H1 (cell line): ENCODE data around the gene PITPNC1.
"Not testable (repeated sequence)": the region's sequence is repeated elsewhere in the genome, so short reads cannot be mapped to it uniquely, and the experiment has no call there.

Source experiments
- CHD2 ChIP-seq: IDR thresholded peaks from 2 replicates; pipeline ENCODE4 v1.6.1; 2012; ENCODE audit warnings: low read length, improper control_type of control experiment
- CTCF ChIP-seq, 3 experiments: IDR thresholded peaks; 1 replicate in 2 of 3; 2 replicates in 1 of 3; pipeline versions ENCODE4 v1.5.1 to v1.6.1; 2011; ENCODE audit warnings: low read length in 3 of 3, mild to moderate bottlenecking in 3 of 3, inconsistent platforms in 2 of 3, low read depth in 1 of 3, moderate library complexity in 1 of 3; ENCODE audit not compliant: insufficient read depth in 1 of 3; ENCODE audit errors: control extremely low read depth in 1 of 3
- E2F6 ChIP-seq: IDR thresholded peaks from 2 replicates; pipeline ENCODE4 v1.6.1; 2012; ENCODE audit warnings: inconsistent platforms
- EZH2 ChIP-seq: fragments of 200-600 bp; sonication (generic); IDR thresholded peaks from 2 replicates; pipeline ENCODE4 v1.7.1; 2012; ENCODE audit warnings: low read depth, mild to moderate bottlenecking, moderate library complexity, low read length, inconsistent platforms; ENCODE audit not compliant: severe bottlenecking
- GABPA ChIP-seq: IDR thresholded peaks from 2 replicates; pipeline ENCODE4 v1.6.1; 2011; ENCODE audit warnings: mild to moderate bottlenecking, low read length, moderate library complexity, borderline replicate concordance; ENCODE audit not compliant: insufficient read depth
- POLR2A ChIP-seq, 2 experiments: IDR thresholded peaks; 1 replicate in 1 of 2; 2 replicates in 1 of 2; pipeline ENCODE4 v1.6.1; 2011; ENCODE audit warnings: low read depth in 2 of 2, low read length in 2 of 2, mild to moderate bottlenecking in 2 of 2; ENCODE audit errors: control extremely low read depth in 1 of 2
- POLR2AphosphoS5 ChIP-seq: IDR thresholded peaks from 2 replicates; pipeline ENCODE4 v1.6.1; 2011; ENCODE audit warnings: low read depth, low read length
- RXRA ChIP-seq: IDR thresholded peaks from 2 replicates; pipeline ENCODE4 v1.6.1; 2011; ENCODE audit warnings: low read depth, mild to moderate bottlenecking, low read length, moderate library complexity; ENCODE audit not compliant: insufficient read depth
- SIN3A ChIP-seq, 2 experiments: IDR thresholded peaks in 1 of 2; conservative IDR thresholded peaks in 1 of 2; 2 replicates each; pipeline ENCODE4 v1.6.1; 2011 to 2012; ENCODE audit warnings: low read length in 2 of 2, improper control_type of control experiment in 1 of 2, low read depth in 1 of 2, mild to moderate bottlenecking in 1 of 2
- TAF1 ChIP-seq: IDR thresholded peaks from 2 replicates; pipeline ENCODE4 v1.6.1; 2011; ENCODE audit warnings: mild to moderate bottlenecking, low read depth, low read length
- TBP ChIP-seq: IDR thresholded peaks from 2 replicates; pipeline ENCODE4 v1.6.1; 2011; ENCODE audit warnings: low read depth, low read length, improper control_type of control experiment
- TCF12 ChIP-seq: IDR thresholded peaks from 2 replicates; pipeline ENCODE4 v1.6.1; 2011; ENCODE audit warnings: low read depth, mild to moderate bottlenecking, low read length

- TF ChIP-seq GABPA; EZH2; POLR2A (IDR thresholded peaks at IDR 0.05; ENCODE audit: control extremely low read depth in 1 of 2, low read depth in 2 of 2, low read length in 2 of 2); CTCF (IDR thresholded peaks at IDR 0.05; ENCODE audit: control extremely low read depth in 1 of 3, insufficient read depth in 1 of 3, low read depth in 1 of 3, low read length in 3 of 3); POLR2AphosphoS5; SIN3A (conservative IDR thresholded peaks at IDR 0.05 in 1 of 2, IDR thresholded peaks at IDR 0.05 in 1 of 2; ENCODE audit: low read depth in 1 of 2, low read length in 2 of 2); RXRA; CHD2; TAF1; E2F6; TBP; TCF12: not testable (repeated sequence)
These were observed 45.5 kb upstream of the PITPNC1 start for GRCh38 chr17:67331381-67332161.
